ENCODE data around the gene CDK19.

The CDK19 gene

DNA sequence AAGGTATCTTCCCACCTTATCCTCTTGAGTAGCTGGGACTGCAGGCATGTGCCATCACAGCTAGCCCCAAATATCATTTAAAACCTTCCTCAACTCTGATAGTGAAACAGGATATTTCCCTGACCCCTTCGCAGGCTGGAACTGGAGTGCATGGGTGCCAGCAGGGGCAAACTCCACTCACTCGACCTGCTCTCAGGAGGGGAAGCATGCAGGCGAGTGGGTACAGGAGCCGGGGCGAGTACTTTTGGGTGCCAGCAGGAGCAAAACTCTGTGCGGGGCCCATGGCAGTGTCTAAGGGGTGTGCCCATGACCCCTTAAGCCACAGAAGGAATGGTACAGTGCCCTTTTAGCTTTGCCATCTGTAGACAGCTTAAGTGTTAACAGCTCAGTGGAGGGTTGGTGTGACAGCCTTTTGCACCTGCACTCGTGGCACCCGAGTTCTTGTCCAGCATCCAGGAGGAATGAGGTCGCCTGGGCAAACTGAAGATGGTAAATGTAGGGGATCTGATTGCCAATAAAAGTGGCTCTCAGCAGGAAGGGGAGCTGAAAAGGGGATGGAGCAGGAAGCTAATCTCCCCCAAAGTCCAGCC lies 155.1 kb downstream of the CDK19 start:
- no peak for DNase-seq (ENCODE audit: low read depth, low spot score)

DNA sequence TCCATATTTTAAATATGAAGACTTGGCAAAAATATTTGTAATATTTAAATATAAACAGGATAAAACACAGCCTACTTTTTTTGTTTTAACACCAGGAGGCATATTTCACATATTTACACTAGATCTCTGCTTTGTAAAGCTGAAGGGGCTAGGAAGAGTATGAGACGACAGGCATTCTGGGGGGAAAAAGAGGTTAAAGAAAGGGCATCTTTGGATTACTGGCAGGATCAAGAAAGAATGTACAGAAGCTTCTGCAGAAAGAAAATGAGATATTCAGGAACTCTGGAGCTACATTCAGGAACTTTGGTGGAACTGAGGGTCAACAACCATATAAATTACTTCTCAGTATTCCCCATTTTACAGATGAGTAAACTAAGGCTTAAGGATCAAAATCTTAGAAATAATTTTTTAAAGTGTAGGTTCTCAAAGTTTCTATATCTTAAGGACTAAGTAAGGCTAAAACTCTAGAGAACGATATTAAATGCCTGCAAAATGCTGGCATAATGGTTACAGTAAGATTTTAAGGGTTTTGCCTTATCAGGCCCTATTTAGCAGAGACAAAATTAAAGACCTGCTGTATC lies 156.5 kb downstream of the CDK19 start:
- no peak for DNase-seq (ENCODE audit: low read depth, low spot score)

DNA sequence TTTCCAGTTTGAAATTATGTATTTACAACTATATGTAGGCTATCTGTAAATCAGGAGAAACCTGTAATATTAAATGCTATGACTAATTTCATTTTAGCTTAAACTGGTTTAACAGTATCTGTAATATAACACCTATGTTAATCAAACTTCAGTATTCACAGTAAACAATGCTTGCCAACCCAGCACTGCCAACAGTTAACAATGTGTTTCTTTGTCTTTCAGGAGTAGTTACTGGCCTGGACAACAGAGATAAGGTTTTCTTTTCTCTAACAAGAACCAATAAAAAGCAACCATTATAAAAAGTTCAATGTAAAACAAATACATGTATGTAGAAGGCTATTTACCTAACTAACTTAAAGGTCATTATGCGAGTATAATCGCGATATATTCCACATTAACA lies 158.8 kb downstream of the CDK19 start:
- peak; percentile 17 for DNase-seq (ENCODE audit: low read depth, low spot score)

DNA sequence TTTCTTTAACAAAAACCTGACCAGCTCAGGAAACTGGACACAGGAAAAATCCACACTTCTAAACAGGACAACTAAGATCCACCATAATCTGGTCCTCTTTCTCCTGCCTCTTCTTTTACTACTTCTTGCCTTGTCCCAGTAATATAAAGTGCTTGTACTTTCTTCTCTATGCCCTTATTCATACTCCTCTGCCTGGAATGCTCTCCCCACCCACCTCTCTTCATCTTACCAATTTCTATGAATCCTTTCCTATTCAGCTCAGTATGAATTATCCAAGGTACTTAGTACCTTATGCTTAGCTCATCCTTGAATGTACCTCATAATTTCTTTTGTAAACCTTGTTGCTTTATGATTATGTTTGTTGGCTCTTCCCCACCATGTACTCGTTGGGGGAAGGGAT lies 159.4 kb downstream of the CDK19 start:
- no peak for DNase-seq (ENCODE audit: low read depth, low spot score)

DNA sequence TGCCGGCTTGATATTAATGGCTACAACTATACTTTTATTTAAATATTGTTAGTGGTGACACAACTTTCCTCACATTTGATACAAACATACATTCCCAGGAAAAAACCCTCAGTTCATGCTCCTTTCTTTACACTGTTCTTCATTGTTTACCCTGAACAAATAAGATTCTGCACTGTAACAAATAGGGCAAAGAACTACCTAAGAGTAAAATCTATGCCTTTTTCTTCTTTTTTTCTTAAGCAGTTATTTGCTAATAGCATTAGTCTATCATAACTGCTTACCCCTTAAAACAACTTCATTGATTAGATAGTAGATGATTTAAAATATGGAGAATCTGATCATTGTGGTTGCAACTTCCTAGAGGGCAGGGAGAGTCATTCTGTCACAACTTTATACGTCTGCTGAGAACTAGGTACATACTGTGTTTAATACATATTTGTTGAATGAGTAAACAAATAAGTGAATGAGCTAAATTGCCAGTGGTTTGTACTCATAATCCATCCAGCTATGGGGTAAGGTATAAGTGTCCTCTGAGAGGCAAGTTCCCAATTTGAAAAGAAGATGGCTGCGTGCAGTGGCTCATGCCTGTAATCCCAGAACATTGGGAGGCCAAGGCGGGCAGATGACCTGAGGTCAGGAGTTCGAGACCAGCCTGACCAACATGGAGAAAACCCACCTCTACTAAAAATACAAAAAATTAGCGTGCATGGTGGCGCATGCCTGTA lies 161.0 kb downstream of the CDK19 start:
- DNase-seq (ENCODE audit: low read depth, low spot score): no peak

DNA sequence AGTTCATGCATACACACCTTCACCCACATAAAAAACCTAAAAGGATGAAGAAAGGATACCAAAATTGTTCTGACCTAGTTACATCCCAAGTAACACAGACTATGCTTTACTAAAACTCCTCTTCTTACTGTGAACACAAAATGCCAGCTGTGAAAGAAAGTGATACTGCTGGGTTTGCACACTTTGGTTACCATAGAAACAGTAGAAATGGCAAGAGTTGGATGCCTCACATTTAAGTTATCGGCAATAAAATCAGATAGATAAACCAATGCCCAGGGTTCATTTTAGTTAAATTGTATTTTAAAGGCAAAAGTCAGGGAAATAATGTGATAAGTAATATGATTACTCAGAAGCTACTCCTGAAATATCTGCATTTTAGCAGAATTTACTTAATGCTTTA lies 161.9 kb downstream of the CDK19 start:
- no peak for DNase-seq (ENCODE audit: low read depth, low spot score)

DNA sequence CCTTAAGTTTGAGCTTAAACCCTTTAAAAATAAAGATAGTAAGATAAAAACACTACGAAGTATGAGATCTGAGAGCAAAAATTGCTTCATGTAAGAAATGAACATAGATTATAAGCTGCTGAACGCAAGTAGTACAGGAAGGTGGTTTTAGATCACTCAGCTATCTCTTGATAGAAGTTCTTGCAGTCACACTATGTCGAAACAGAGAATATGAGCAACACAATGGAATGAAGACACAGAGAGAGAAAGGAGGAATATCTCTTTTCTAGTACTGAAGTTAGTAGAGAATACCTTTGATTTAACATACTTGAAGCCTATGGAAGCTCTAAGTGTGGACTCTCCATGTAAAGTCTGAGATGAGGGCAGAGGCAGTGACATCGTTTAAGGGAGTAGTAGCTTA lies 162.7 kb downstream of the CDK19 start:
- no peak for DNase-seq (ENCODE audit: low read depth, low spot score)

DNA sequence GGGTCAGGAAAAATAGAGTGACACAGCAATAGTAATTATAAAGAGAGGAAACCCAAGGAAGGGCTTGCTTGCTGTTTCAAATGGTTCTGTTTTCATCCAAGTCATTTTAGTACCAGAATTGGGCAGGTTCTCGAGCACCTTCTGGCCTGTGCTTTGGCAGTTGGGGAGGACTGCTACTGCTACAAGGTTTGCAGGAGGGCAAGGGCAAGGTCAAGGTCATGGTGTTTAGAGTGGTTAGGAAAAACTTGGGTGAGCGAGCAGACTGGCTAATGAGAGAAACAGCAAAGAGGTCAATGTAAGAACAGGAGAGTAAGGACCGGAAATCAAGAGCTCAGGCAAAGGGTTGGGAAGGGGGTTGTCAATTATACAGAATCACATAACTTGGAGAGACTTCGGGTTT lies 164.5 kb downstream of the CDK19 start:
- no peak for DNase-seq (ENCODE audit: low read depth, low spot score)

DNA sequence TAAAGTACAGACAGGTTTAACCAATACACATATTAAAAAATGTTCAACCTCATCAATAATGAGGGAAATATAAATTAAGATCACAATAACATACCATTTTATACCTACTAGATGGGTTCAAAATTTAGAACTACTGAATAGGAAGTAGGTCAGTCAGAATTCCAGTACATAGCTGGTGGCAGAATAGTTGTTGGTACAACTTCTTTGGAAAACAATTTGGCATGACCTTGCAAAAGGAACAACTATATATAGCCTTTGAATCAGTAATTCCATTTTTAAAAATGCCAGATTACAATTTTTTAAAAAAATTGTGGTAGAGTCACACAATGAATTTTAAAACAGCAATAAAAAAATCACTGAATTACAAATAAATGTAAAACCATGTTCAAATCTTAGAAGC lies 165.6 kb downstream of the CDK19 start:
- no peak for DNase-seq (ENCODE audit: low read depth, low spot score)

DNA sequence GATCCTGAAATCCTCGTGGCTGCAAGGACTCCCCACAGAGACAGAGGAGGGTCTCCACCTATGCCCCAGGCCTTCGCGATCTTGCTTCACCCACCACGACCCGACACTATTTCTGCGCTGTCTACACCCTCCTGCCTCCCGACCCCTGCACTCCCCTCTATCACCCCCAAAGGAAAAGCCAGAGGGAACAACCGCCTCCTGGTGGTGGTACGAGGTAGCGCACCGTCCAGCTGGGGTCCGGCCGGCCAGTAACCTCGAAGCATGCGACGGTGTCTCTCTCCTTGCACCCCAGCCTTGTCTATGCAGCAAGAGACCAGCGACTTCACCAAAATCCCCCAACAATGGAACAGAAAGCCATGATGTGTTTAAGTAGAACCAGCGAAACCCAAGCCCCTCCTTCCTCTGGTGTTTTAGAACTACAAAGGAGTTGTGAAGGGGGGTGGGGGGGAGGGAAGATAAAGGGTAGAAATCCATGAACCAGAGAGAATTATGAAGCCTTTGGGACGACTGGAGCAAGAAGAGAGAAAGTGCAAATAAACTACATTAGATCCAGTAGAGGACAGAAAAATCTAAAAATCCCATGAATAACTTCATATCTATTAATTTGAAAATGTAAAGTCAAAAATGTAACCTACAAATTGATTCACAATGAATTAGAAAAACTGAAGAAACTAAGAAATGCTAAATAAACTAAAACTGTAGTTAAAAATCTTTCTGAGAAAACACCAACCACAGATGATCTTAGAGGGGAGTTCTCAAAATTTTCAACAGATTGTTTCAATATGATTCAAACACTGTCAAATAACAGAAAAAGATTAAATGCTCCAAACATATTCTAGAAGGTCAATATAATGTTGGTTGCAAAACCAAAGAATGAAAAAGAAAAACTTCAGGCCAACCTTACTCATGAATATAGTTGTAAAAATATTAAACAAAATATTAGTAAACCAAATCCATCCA lies 168.0 kb downstream of the CDK19 start:
- DNase-seq (ENCODE audit: low read depth, low spot score): no peak

DNA sequence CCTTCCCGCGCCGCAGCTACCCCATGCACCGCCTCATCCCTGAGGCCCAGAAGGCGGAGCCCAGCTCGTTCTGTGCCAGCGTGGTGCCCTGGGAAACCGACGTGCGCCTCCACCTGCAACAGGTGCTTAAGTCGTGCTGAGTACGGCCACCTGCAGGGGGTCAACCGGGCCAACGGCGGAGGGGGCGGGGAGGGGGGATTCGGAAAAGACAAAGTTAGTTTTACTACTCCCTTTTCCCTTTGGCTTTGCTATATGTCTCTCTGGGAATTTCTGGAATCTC lies 168.9 kb downstream of the CDK19 start:
- no peak for DNase-seq (ENCODE audit: low read depth, low spot score)

DNA sequence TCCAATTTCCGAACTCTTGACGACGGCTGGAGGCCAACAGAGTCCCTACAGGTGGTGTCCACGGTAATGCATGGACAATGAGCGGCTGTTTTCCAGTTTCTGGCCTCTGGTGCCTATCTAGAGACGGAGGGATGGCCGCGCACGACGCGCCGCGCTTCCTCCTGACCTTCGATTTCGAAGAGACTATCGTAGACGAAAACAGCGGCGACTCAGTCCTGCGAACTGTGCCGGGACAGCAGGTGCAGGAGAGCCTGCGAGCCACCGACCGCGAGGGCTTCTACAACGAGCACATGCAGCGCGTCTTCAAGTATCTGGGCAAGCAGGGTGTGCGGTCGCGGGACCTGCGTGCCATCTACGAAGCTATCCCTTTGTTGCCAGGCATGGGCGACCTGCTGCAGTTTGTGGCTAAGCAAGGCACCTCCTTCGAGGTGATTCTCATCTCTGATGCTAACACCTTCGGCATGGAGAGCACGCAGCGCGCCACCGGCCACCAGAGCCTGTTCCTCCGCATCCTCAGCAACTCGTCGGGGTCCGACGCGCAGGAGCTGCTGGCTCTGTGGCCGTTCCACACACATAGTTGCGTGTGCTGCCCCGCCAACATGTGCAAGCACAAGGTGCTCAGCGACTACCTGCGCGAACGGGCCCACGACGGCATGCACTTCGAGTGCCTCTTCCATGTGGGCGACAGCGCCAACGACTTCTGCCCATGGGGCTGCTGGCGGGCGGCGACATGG lies 169.4 kb downstream of the CDK19 start:
- no peak for DNase-seq (ENCODE audit: low read depth, low spot score)

DNA sequence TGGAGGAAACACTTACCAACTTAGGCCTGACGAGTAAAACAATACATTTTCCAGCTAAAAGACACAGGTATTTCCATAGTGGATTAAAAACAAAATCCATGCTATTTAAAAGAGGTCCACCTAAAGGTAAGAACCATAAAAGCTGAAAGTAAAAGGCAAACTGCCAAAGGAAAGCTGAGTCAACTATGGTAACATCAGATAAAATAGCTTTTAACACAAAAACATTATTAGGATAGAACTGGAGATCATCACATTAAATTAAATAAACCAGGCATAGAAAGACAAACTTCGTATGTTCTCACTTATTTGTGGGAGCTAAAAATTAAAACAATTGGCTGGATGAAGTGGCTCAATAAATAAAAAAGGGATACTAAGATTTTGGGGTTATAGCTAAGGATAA lies 172.1 kb downstream of the CDK19 start:
- peak; percentile 32 for DNase-seq (ENCODE audit: low read depth, low spot score)

DNA sequence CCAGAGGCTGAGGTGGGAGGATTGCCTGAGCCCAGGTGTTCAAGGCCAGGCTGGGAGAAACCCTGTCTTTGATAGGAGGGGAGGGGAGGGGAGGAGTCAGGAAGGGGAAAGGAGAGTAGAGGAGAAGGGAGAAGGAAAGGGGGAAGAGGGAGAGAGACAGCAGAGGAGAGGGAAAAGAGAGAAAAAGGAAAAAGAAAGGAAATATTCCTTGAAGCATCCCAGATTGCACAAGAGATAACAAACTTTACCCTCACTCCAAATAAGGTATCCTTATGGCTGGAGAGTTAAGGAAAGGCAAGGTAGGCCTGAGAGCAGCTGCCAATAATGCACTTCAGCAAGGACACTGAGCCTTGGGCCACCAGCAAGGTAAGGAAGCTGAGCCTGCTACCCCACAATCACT lies 172.6 kb downstream of the CDK19 start:
- no peak for DNase-seq (ENCODE audit: low read depth, low spot score)

DNA sequence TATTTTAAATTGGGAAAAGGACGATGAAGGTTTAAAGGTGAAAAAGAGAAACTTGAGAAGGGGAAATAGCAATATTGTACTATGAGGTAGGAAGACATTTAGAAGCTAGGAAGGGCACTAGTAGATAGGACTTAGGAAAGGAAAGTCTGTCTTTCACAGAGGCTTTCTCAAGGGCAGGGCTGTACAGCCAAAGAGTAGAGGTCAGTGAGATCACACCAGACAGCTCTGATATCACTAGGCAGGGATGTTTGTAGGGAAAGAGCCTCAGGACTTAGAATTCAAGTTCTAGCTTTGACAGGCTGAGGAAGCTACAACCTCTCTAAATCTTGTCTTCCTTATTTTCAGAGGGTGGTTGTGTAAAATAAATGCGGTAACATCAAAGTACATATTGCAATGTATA lies 178.5 kb downstream of the CDK19 start:
- no peak for DNase-seq (ENCODE audit: low read depth, low spot score)

DNA sequence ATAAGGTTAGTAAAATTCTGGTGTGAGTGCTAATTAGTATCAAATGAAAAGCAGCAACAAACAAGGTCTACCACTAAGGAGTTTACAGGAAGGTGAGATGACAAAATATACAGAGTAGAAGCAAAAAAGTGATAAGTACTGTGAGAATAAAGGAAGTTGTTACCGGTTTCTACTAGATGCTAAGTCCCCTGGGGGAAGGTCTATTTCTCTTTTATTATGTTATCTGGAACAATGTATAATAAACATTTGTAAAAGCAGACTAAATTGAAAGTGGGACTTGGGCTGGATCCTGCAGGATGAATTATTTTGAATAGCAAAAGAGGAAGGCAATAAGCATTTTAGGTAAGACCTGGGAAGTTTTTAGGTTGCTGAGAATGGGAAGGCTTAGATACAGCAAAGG lies 180.2 kb downstream of the CDK19 start:
- DNase-seq (ENCODE audit: low read depth, low spot score): no peak

DNA sequence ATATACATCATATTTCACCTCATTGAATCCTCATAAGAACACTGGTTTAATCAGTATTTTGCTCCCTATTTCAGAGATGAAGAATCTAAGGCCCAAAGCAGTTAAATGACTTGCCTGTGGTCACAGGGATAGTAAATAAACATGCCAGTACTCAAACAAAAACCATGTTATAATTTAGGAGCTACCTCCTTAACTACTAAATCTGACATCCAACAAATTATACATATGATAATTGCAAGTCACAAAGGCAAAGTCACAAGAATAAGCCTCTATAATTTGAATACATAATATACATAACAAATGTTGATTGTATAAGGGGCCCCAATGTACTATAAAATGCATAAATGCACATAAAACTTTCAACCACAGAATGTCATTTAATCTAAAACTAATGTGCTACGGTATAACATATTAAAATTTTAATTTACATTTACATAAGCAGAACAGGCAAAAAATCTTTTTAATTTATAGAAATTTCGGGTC lies 181.5 kb downstream of the CDK19 start:
- no peak for DNase-seq (ENCODE audit: low read depth, low spot score)

DNA sequence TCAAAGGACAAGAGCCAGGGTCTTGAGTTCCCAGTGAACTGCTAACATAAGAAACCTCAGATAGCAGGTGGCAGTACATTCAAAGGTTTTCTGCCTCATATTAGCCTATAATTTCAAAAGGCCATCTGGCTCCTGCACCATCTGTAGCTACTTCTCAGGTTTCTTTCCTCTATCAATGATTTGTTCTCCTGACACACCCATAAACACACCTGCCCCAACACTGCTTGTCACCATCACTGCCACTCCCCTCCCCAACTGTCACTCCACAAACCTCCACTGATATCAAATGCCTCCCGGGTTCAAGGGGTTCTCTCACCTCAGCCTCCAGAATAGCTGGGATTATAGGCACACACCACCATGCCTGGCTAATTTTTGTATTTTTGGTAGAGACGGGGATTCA lies 186.1 kb downstream of the CDK19 start:
- DNase-seq (ENCODE audit: low read depth, low spot score): no peak

DNA sequence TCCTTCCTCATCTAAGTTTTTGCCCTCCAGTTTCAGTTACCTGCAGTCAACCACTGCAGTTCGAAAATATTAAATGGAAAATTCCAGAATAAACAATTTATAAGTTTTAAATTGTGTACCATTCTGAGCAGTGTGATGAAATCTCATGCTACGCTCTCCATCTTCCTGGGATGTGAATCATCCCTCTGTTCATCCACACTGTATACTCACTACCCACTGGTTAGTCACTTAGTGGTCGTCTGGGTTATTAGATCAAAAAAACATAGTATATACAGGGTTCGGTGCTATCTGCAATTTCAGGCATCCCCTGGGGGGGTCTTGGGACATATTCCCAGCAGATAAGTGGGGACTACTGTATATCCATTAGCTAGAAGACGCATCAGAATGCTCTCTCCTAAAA lies 186.9 kb downstream of the CDK19 start:
- peak; percentile 35 for DNase-seq (ENCODE audit: low read depth, low spot score)

DNA sequence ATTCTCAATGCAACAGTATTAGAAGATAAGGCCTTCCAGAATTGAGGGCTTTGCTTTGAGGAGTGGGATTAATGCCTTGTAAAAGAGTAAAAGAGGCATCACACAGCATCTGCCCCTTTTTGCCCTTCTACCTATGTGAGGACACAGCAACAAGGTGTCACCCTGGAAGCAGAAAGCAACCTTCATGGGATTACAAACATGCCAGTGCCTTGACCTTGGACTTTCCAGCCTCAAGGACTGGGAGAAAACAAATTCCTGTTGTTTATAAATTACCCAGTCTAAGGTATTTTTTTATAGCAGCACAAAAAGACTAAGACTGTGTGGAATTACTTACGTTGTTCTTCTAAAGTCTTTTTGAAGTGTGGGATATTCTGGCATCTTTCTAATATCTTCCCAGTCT lies 188.8 kb downstream of the CDK19 start:
- peak; percentile 14 for DNase-seq (ENCODE audit: low read depth, low spot score)

DNA sequence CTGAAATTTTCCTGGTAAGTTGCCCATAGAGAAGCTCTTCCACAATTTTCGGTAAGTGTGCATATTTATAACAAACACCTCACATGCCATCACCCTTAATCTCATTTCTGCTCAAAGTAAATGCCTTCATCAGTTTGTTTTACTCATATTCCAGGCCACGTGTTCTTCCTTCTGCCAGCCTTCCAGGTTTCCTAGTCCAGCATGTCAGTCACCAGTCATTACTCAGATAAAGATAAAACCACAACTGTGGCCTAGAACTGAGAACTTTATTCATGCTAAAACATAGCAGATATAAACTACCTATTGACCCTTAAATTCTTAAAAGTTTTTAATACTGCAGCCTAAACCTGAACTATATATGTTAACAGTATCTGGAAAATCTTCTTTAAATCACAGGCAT lies 189.4 kb downstream of the CDK19 start:
- peak; percentile 68 for DNase-seq (ENCODE audit: low read depth, low spot score)

Data from astrocyte of the hippocampus (primary cell).